ENCODE data around the gene SDR9C7.
A peak's percentile ranks its signal among the peaks of the same experiment; 100 is the strongest.
"Not testable (repeated sequence)": the region's sequence is repeated elsewhere in the genome, so short reads cannot be mapped to it uniquely, and the experiment has no call there.

The SDR9C7 gene

GRCh38 chr12:56914724-56915123, 19.5 kb downstream of the SDR9C7 start:
- POLR2A ChIA-PET (ENCODE audit: low non-redundant PET), result no interaction called here
- TF ChIP-seq, protein P1, sequence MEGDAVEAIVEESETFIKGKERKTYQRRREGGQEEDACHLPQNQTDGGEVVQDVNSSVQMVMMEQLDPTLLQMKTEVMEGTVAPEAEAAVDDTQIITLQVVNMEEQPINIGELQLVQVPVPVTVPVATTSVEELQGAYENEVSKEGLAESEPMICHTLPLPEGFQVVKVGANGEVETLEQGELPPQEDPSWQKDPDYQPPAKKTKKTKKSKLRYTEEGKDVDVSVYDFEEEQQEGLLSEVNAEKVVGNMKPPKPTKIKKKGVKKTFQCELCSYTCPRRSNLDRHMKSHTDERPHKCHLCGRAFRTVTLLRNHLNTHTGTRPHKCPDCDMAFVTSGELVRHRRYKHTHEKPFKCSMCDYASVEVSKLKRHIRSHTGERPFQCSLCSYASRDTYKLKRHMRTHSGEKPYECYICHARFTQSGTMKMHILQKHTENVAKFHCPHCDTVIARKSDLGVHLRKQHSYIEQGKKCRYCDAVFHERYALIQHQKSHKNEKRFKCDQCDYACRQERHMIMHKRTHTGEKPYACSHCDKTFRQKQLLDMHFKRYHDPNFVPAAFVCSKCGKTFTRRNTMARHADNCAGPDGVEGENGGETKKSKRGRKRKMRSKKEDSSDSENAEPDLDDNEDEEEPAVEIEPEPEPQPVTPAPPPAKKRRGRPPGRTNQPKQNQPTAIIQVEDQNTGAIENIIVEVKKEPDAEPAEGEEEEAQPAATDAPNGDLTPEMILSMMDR (conservative IDR thresholded peaks at IDR 0.05; ENCODE audit: low read depth), result no peak
- CTCF ChIA-PET, result no interaction called here
- DNase-seq (ENCODE audit: low spot score), result no peak
- no peak overlapping the region for H3K27ac ChIP-seq

- TF ChIP-seq, protein P1 (conservative IDR thresholded peaks at IDR 0.05; ENCODE audit: low read depth), result no peak
- no peak for DNase-seq (ENCODE audit: low spot score)
- CTCF ChIA-PET, result no interaction called here
- POLR2A ChIA-PET (ENCODE audit: low non-redundant PET), result no interaction called here
- H3K27ac ChIP-seq, result no peak overlapping the region
These were observed 20.0 kb downstream of the SDR9C7 start for GRCh38 chr12:56914256-56914655.

DNA sequence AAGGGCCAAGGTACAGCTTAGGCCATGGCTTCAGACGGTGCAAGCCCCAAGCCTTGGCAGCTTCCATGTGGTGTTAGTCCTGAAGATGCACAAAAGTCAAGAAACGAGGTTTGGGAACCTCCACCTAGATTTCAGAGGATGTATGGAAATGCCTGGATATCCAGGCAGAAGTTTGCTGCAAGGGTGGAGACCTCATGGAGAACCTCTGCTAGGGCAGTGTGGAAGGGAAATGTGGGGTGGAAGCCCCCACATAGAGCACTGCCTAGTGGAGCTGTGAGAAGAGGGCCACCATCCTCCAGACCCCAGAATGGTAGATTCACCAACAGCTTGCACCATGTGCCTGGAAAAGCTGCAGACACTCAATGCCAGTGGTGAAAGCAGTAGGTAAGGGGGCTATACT, 24.8 kb downstream of the SDR9C7 start:
- DNase-seq (ENCODE audit: low spot score); CTCF ChIA-PET; POLR2A ChIA-PET (ENCODE audit: low non-redundant PET); H3K27ac ChIP-seq: not testable (repeated sequence)

- no peak for DNase-seq (ENCODE audit: low spot score)
- ChIA-PET POLR2A (ENCODE audit: low non-redundant PET) (no interaction called here), CTCF (interaction anchor here (0.6 kb wide), 1 partner anchor 8 kb away, joined by 3 read pairs; no protein-coding TSS in a partner anchor)
- TF ChIP-seq, protein P1 (conservative IDR thresholded peaks at IDR 0.05; ENCODE audit: low read depth), result no peak
- no peak overlapping the region for H3K27ac ChIP-seq
These were observed 26.1 kb downstream of the SDR9C7 start for GRCh38 chr12:56908136-56908535.

- ChIA-PET POLR2A (ENCODE audit: low non-redundant PET) (no interaction called here), CTCF (no interaction called here)
- TF ChIP-seq, protein P1 (conservative IDR thresholded peaks at IDR 0.05; ENCODE audit: low read depth), result no peak
- no peak overlapping the region for H3K27ac ChIP-seq
- DNase-seq (ENCODE audit: low spot score), result no peak
These were observed 28.4 kb downstream of the SDR9C7 start for GRCh38 chr12:56905852-56906251.

DNA sequence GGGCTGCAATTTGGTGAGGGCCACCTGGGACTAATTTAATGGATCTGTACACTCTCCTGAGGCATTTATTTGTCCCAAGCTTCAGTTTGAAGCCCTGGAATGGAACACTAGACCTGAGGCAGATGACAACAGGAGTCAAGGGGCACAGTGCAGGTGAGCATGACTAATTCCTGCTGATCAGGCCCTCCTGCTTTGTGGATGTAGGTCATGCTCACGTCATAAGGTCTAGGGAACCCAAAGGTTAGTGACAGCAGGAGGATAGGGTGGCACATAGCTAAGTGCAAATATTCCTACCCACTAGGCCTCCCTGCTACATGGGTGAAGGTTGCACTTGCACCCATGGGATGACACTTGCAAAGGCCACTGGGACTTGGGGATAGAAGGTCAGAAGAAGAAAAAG, 30.8 kb downstream of the SDR9C7 start:
- ChIA-PET CTCF (no interaction called here), POLR2A (ENCODE audit: low non-redundant PET) (no interaction called here)
- TF ChIP-seq, protein P1 (conservative IDR thresholded peaks at IDR 0.05; ENCODE audit: low read depth), result no peak
- no peak overlapping the region for H3K27ac ChIP-seq
- no peak for DNase-seq (ENCODE audit: low spot score)

GRCh38 chr12:56901313-56901712, 32.9 kb downstream of the SDR9C7 start:
- DNase-seq (ENCODE audit: low spot score); POLR2A ChIA-PET (ENCODE audit: low non-redundant PET); H3K27ac ChIP-seq: not testable (repeated sequence)
- CTCF ChIA-PET, result interaction anchor here (0.8 kb wide), 1 partner anchor 47 kb away, joined by 3 read pairs; no protein-coding TSS in a partner anchor

DNA sequence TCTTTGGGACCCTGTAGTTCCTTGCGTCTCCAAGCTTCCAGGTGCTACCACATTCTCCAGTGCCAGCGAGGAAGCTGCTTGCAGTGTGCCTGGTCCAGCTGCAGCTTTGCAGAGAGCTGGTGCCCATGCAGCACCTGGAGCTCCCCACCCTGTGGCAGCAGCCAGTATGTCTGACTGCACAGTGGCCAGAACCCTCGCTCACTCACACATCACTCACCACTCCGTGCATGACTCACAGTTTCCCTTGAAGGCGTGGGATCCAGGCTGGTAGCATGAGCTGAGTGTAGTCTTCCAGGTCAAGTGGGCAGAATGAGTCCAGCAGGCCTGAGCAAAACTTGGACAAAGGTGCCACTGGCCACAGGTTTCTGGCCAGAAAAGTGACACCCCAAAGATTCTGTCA, 33.6 kb downstream of the SDR9C7 start:
- peak; percentile 64 for DNase-seq (ENCODE audit: low spot score)
- CTCF ChIA-PET, result interaction anchor here (0.6 to 0.8 kb wide), 2 partner anchors 48 to 56 kb away, joined by 3 to 4 read pairs; no protein-coding TSS in a partner anchor
- peak overlapping the region; percentile 56 for H3K27ac ChIP-seq
- TF ChIP-seq, protein P1 (conservative IDR thresholded peaks at IDR 0.05; ENCODE audit: low read depth), result no peak
- POLR2A ChIA-PET (ENCODE audit: low non-redundant PET), result no interaction called here

Data from RWPE1 (cell line).